ENCODE data around the gene DAB2IP. TPM values are rescaled to one million over a fixed set of nuclear protein-coding genes. Genes with fewer than 3 reads are reported as not detected.

DAB2IP gene
- total RNA-seq, 1 donor from 2014 or later, result 24.3 TPM

DNA sequence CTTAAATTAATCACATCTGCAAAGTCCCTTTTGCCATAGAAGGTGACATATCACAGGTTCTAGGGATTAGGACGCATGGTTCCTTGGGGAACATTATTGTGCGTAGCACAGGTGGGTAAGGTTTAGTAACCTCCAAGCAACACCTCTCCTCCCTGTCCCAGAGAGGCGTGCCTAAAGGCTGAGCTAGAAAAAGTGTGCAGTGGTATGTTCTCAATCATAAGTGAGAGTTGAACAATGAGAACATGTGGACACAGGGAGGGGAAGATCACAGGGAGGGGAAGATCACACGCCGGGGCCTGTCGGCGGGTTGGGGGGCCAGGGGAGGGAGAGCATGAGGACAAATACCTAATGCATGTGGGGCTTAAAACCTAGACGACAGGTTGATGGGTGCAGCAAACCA lies 14.9 kb downstream of the DAB2IP start:
- H4K20me1 ChIP-seq (ENCODE audit: low read depth), result peaks cover 40% of the 10 kb centered on the region
- TF ChIP-seq EZH2 (IDR thresholded peaks at IDR 0.05) (no peak), EZH2phosphoT487 (IDR thresholded peaks at IDR 0.05) (no peak)
- TF ChIP-seq, protein P1, sequence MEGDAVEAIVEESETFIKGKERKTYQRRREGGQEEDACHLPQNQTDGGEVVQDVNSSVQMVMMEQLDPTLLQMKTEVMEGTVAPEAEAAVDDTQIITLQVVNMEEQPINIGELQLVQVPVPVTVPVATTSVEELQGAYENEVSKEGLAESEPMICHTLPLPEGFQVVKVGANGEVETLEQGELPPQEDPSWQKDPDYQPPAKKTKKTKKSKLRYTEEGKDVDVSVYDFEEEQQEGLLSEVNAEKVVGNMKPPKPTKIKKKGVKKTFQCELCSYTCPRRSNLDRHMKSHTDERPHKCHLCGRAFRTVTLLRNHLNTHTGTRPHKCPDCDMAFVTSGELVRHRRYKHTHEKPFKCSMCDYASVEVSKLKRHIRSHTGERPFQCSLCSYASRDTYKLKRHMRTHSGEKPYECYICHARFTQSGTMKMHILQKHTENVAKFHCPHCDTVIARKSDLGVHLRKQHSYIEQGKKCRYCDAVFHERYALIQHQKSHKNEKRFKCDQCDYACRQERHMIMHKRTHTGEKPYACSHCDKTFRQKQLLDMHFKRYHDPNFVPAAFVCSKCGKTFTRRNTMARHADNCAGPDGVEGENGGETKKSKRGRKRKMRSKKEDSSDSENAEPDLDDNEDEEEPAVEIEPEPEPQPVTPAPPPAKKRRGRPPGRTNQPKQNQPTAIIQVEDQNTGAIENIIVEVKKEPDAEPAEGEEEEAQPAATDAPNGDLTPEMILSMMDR (IDR thresholded peaks at IDR 0.05), result no peak
- no peak overlapping the region for H3K4me2 ChIP-seq
- no peak overlapping the region for H3K9ac ChIP-seq
- H3K4me1 ChIP-seq, result no peaks in the 10 kb centered on the region
- H3K4me3 Mint-ChIP-seq, result no peak overlapping the region
- peaks cover 6% of the 10 kb centered on the region for H3K27me3 Mint-ChIP-seq (ENCODE audit: insufficient read depth, low read depth)
- H3K4me1 Mint-ChIP-seq, result peaks cover 10% of the 10 kb centered on the region
- H3K27me3 ChIP-seq, result no peaks in the 10 kb centered on the region
- no peak overlapping the region for H3K27ac ChIP-seq
- DNase-seq (ENCODE audit: low spot score), result no peak
- no peaks in the 10 kb centered on the region for H3K9me3 ChIP-seq (ENCODE audit: low read depth)
- H2AFZ ChIP-seq (replicated peaks), result no peak overlapping the region
- H3F3A ChIP-seq (ENCODE audit: low read depth), result no peaks in the 10 kb centered on the region
- H3K9me3 Mint-ChIP-seq, result no peaks in the 10 kb centered on the region
- no peak overlapping the region for H3K4me3 ChIP-seq
- H3K36me3 ChIP-seq, result no peaks in the 10 kb centered on the region
- H3K79me2 ChIP-seq (ENCODE audit: low read depth), result peaks cover 45% of the 10 kb centered on the region
- H3K27ac Mint-ChIP-seq, result no peak overlapping the region
- H3K36me3 Mint-ChIP-seq, result peaks cover 29% of the 10 kb centered on the region

DNA sequence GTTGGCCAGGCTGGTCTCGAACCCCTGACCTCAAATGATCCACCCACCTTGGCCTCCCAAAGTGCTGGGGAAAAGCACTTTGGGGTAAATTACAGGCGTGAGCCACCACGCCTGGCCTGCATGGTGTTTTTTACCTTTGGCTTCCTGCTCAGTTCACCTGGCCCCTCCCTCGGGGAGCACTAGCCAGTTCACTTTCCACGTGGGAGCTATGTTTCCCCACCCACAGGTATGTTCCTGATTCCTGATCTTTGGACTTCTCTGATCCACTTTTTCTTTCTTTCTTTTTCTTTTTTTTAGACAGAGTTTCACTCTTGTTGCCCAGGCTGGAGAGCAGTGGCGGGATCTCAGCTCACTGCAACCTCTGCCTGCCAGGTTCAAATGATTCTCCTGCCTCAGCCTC lies 15.8 kb downstream of the DAB2IP start:
- H3K27me3 ChIP-seq, result no peaks in the 10 kb centered on the region
- H3K79me2 ChIP-seq (ENCODE audit: low read depth), result peaks cover 52% of the 10 kb centered on the region
- no peaks in the 10 kb centered on the region for H3F3A ChIP-seq (ENCODE audit: low read depth)
- Mint-ChIP-seq H3K36me3 (peaks cover 30% of the 10 kb centered on the region), H3K9me3 (no peaks in the 10 kb centered on the region), H3K4me1 (peaks cover 17% of the 10 kb centered on the region), H3K27me3 (ENCODE audit: insufficient read depth, low read depth) (peaks cover 6% of the 10 kb centered on the region), H3K4me3 (no peak overlapping the region), H3K27ac (no peak overlapping the region)
- DNase-seq (ENCODE audit: low spot score), result no peak
- H3K4me1 ChIP-seq, result no peaks in the 10 kb centered on the region
- no peak overlapping the region for H3K27ac ChIP-seq
- no peak overlapping the region for H3K4me3 ChIP-seq
- peaks cover 36% of the 10 kb centered on the region for H4K20me1 ChIP-seq (ENCODE audit: low read depth)
- H3K4me2 ChIP-seq, result no peak overlapping the region
- H3K9me3 ChIP-seq (ENCODE audit: low read depth), result no peaks in the 10 kb centered on the region
- H2AFZ ChIP-seq (replicated peaks), result no peak overlapping the region
- no peak overlapping the region for H3K9ac ChIP-seq
- TF ChIP-seq EZH2 (IDR thresholded peaks at IDR 0.05), result no peak
- no peak for TF ChIP-seq EZH2phosphoT487 (IDR thresholded peaks at IDR 0.05)
- TF ChIP-seq, protein P1 (IDR thresholded peaks at IDR 0.05), result no peak
- no peaks in the 10 kb centered on the region for H3K36me3 ChIP-seq

DNA sequence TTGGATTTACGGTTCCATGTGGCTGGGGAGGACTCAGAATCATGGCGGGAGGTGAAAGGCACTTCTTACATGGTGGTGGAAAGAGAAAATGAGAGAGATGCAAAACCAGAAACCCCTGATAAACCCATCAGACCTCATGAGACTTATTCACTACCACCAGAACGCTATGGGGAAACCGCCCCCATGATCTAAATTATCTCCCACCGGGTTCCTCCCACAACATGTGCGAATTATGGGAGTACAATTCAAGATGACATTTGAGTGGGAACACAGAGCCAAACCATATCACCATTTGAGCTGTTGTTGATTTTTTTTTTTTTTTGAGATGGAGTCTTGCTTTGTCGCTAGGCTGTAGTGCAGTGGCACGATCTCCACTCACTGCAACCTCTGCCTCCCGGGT lies 16.5 kb downstream of the DAB2IP start:
- H3F3A ChIP-seq (ENCODE audit: low read depth), result no peaks in the 10 kb centered on the region
- no peaks in the 10 kb centered on the region for H3K4me1 ChIP-seq
- H3K9ac ChIP-seq, result no peak overlapping the region
- TF ChIP-seq, protein P1 (IDR thresholded peaks at IDR 0.05), result no peak
- TF ChIP-seq EZH2phosphoT487 (IDR thresholded peaks at IDR 0.05) (no peak), EZH2 (IDR thresholded peaks at IDR 0.05) (no peak)
- H3K27ac ChIP-seq, result no peak overlapping the region
- H3K27me3 Mint-ChIP-seq (ENCODE audit: insufficient read depth, low read depth), result peaks cover 6% of the 10 kb centered on the region
- H3K79me2 ChIP-seq (ENCODE audit: low read depth), result peaks cover 52% of the 10 kb centered on the region
- H3K27ac Mint-ChIP-seq, result no peak overlapping the region
- no peak overlapping the region for H2AFZ ChIP-seq (replicated peaks)
- H3K4me2 ChIP-seq, result no peak overlapping the region
- no peak overlapping the region for H3K4me3 ChIP-seq
- H4K20me1 ChIP-seq (ENCODE audit: low read depth), result peaks cover 36% of the 10 kb centered on the region
- no peak overlapping the region for H3K4me3 Mint-ChIP-seq
- H3K27me3 ChIP-seq, result no peaks in the 10 kb centered on the region
- no peaks in the 10 kb centered on the region for H3K9me3 Mint-ChIP-seq
- no peak for DNase-seq (ENCODE audit: low spot score)
- peaks cover 30% of the 10 kb centered on the region for H3K36me3 Mint-ChIP-seq
- peaks cover 18% of the 10 kb centered on the region for H3K4me1 Mint-ChIP-seq
- no peaks in the 10 kb centered on the region for H3K9me3 ChIP-seq (ENCODE audit: low read depth)
- no peaks in the 10 kb centered on the region for H3K36me3 ChIP-seq

Data from neural progenitor cell (in vitro differentiated cells).